ENCODE results near the gene ANP32E.

Gene ANP32E

DNA sequence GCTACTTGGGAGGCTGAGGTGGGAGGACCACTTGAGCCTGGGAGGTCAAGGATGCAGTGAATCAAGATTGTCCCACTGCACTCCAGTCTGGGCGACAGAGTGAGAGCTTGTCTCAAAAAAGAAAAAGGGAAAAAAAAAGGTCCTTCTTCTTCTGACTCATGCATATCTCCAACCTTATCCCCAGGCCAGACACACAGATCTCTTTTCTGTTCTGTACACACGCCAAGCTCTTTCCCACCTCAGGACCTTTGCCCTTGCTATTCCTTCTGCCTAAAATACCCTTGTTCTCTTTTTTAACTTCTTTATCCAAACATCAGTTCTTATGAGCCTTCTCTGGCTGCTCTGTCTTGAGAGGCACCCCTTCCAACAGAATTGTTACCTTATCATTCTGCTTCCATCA, 64.1 kb downstream of the ANP32E start:
- DNase-seq (ENCODE audit: low read depth in 3 of 3) = no peak

- no peak for DNase-seq (ENCODE audit: low read depth in 3 of 3)
These were observed 66.8 kb downstream of the ANP32E start for GRCh38 chr1:150168960-150169601.
